ENCODE results near the gene SLC9A5. TPM values are rescaled to one million over a fixed set of nuclear protein-coding genes. Genes with fewer than 3 reads are reported as not detected.

SLC9A5 gene
- total and polyA plus RNA-seq, 9 of the 15 experiments (the other 6 are each of a cell fraction or from before 2014, with no cell fraction given): 0.06 to 3.1 (median 1.2) TPM

- no peak for TF ChIP-seq BCLAF1 (IDR thresholded peaks at IDR 0.05; ENCODE audit: borderline replicate concordance in 1 of 2, control insufficient read depth in 1 of 2, low read depth in 2 of 2, low read length in 1 of 2)
- TF ChIP-seq SMAD4 (CRISPR knock-in tag; conservative IDR thresholded peaks at IDR 0.05): peak; percentile 57; the same call in 1 of the 2 replicates
- TF ChIP-seq NFE2 (IDR thresholded peaks at IDR 0.05; ENCODE audit: low read depth): peak; percentile 98
- no peak for TF ChIP-seq GATA2 (CRISPR knock-in tag; IDR thresholded peaks at IDR 0.05)
- no peak for TF ChIP-seq IFI16 (CRISPR knock-in tag; IDR thresholded peaks at IDR 0.05)
- TF ChIP-seq NR3C1 (CRISPR knock-in tag; IDR thresholded peaks at IDR 0.05): no peak
- TF ChIP-seq HSF4 (CRISPR knock-in tag; IDR thresholded peaks at IDR 0.05; ENCODE audit: borderline replicate concordance): no peak
- TF ChIP-seq ILF3 (IDR thresholded peaks at IDR 0.05; ENCODE audit: borderline replicate concordance): no peak
- no peak for TF ChIP-seq PHB2 (IDR thresholded peaks at IDR 0.05; ENCODE audit: low read depth)
- no peak for TF ChIP-seq ZNF197 (CRISPR knock-in tag; IDR thresholded peaks at IDR 0.05; ENCODE audit: low read depth)
- no peak for TF ChIP-seq IRF2 (CRISPR knock-in tag; IDR thresholded peaks at IDR 0.05)
- no peak for TF ChIP-seq PBX2 (CRISPR knock-in tag; IDR thresholded peaks at IDR 0.05; ENCODE audit: low read depth)
- TF ChIP-seq PBX2 (tag; conservative IDR thresholded peaks at IDR 0.05; ENCODE audit: low read depth): no peak
- TF ChIP-seq ZNF785 (CRISPR knock-in tag; IDR thresholded peaks at IDR 0.05): no peak
- TF ChIP-seq NR4A1 (CRISPR knock-in tag; IDR thresholded peaks at IDR 0.05): no peak
- TF ChIP-seq NR4A1 (tag; IDR thresholded peaks at IDR 0.05): no peak; the same call in 1 of the 2 replicates
- TF ChIP-seq SOX6 (IDR thresholded peaks at IDR 0.05): peak; percentile 44; the same call in 1 of the 2 replicates
- TF ChIP-seq RB1 (IDR thresholded peaks at IDR 0.05; ENCODE audit: low read depth): no peak
- TF ChIP-seq ZFX (CRISPR knock-in tag; IDR thresholded peaks at IDR 0.05): peak; percentile 62
- no peak for TF ChIP-seq RNF219 (CRISPR knock-in tag; IDR thresholded peaks at IDR 0.05)
- TF ChIP-seq EHMT2 (IDR thresholded peaks at IDR 0.05): no peak
Measured at GRCh38 chr16:67241008-67241900, 7.5 kb upstream of the SLC9A5 start (continued).

Data from K562 (cell line).